Measurements from ENCODE around the gene MRFAP1. TPM values are rescaled to one million over a fixed set of nuclear protein-coding genes. Genes with fewer than 3 reads are reported as not detected.

The MRFAP1 gene
- total and polyA plus RNA-seq, 2 experiments from 2014 or later = 221 to 256 TPM

DNA sequence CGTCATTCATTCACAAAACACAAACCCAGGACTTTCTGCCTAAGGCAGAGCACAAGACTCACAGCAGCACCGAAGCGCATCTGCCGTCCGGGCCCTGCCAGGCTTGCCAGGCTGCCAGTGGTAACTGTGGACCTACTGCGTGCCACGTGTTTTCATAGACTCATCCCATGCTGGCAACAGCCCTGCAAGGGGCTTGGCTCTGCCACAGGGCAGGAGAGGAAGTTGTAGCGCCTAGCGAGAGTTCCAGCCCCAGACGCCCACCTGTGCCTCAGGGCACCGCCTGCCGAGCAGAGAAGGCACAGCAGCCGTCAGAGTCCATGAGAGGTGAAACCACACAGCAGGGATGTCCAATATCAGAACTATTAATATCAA is 18.9 kb upstream of the MRFAP1 start:
- Histone ChIP-seq H3K79me2 (no peaks in the 10 kb centered on the region), H3K4me3 (no peak overlapping the region), H3K9me2 (replicated peaks; ENCODE audit: insufficient read depth) (no peaks in the 10 kb centered on the region), H3K27me3 (no peaks in the 10 kb centered on the region), H4K20me1 (ENCODE audit: insufficient read depth, poor library complexity, severe bottlenecking) (no peaks in the 10 kb centered on the region), H3K27ac (no peak overlapping the region), H3K36me3 (replicated peaks; ENCODE audit: insufficient read depth, low read depth) (no peaks in the 10 kb centered on the region), H3K9me3 (ENCODE audit: low read depth) (no peaks in the 10 kb centered on the region), H3K4me1 (ENCODE audit: insufficient read depth) (no peaks in the 10 kb centered on the region), H3K4me2 (no peak overlapping the region), H2AFZ (no peak overlapping the region)
- no peak for TF ChIP-seq EZH2 (IDR thresholded peaks at IDR 0.05; ENCODE audit: borderline replicate concordance)
- TF ChIP-seq, protein P1, sequence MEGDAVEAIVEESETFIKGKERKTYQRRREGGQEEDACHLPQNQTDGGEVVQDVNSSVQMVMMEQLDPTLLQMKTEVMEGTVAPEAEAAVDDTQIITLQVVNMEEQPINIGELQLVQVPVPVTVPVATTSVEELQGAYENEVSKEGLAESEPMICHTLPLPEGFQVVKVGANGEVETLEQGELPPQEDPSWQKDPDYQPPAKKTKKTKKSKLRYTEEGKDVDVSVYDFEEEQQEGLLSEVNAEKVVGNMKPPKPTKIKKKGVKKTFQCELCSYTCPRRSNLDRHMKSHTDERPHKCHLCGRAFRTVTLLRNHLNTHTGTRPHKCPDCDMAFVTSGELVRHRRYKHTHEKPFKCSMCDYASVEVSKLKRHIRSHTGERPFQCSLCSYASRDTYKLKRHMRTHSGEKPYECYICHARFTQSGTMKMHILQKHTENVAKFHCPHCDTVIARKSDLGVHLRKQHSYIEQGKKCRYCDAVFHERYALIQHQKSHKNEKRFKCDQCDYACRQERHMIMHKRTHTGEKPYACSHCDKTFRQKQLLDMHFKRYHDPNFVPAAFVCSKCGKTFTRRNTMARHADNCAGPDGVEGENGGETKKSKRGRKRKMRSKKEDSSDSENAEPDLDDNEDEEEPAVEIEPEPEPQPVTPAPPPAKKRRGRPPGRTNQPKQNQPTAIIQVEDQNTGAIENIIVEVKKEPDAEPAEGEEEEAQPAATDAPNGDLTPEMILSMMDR (IDR thresholded peaks at IDR 0.05; ENCODE audit: poor library complexity) = no peak
- no peak for DNase-seq (ENCODE audit: low spot score)
- WGBS (ENCODE audit: low lambda C conversion rate, missing lambda C conversion rate) = 91% methylated on average over 13 of the region's 13 CpGs

DNA sequence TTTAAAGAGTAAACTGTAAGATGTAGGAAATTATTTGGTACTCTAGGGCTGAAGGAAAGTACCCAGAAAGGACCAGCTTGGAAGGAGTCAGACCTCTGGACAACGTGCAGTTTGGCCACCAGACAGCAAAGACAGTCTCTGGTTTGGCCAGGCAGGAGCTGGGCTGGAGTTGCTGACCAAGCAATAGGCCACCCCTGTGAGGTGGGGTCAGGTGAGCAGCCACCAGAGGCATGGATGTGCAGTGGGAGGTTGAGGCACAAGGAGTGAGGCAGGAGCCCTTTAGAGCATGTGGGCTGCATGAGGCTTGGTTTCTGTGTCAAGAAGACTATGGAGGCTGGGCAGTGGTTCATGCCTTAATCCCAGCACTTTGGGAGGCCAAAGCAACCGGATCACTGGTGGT is 17.7 kb upstream of the MRFAP1 start:
- WGBS (ENCODE audit: low lambda C conversion rate, missing lambda C conversion rate) = 79% methylated on average over 2 of the region's 2 CpGs
- no peaks in the 10 kb centered on the region for H4K20me1 ChIP-seq (ENCODE audit: insufficient read depth, poor library complexity, severe bottlenecking)
- no peak overlapping the region for H3K27ac ChIP-seq
- H2AFZ ChIP-seq = no peak overlapping the region
- no peaks in the 10 kb centered on the region for H3K79me2 ChIP-seq
- TF ChIP-seq EZH2phosphoT487 (IDR thresholded peaks at IDR 0.05; ENCODE audit: low read depth, severe bottlenecking, unreplicated experiment) = no peak
- TF ChIP-seq, protein P1 (IDR thresholded peaks at IDR 0.05; ENCODE audit: poor library complexity) = no peak
- no peak for TF ChIP-seq EZH2 (IDR thresholded peaks at IDR 0.05; ENCODE audit: borderline replicate concordance)
- no peaks in the 10 kb centered on the region for H3K27me3 ChIP-seq
- H3K4me3 ChIP-seq = no peak overlapping the region
- no peak overlapping the region for H3K4me2 ChIP-seq
- H3K9me2 ChIP-seq (replicated peaks; ENCODE audit: insufficient read depth) = no peaks in the 10 kb centered on the region
- no peaks in the 10 kb centered on the region for H3K4me1 ChIP-seq (ENCODE audit: insufficient read depth)
- no peaks in the 10 kb centered on the region for H3K9me3 ChIP-seq (ENCODE audit: low read depth)
- no peaks in the 10 kb centered on the region for H3K36me3 ChIP-seq (replicated peaks; ENCODE audit: insufficient read depth, low read depth)
- no peak for DNase-seq (ENCODE audit: low spot score)

DNA sequence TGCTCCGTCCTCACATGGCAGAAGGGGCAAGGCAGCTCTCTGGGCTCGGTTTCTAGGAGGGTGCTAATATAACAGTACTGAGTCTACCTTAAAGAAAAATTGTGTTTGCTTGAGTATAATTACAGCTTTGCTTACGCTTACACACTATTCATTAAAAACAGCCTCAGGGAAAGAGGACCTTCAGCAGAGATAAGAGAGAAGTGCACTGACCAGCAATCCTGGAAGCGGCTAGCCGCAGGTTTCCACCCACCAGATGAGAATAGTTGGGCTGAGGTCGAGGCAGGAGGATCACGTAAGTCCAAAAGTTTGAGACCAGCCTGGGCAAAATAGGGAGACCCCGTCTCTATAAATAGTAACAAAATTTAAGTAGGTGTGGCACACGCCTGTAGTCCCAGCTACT is 15.2 kb upstream of the MRFAP1 start:
- Histone ChIP-seq H3K36me3 (replicated peaks; ENCODE audit: insufficient read depth, low read depth) (no peaks in the 10 kb centered on the region), H3K4me3 (no peak overlapping the region)
- TF ChIP-seq, protein P1 (IDR thresholded peaks at IDR 0.05; ENCODE audit: poor library complexity) = no peak
- TF ChIP-seq EZH2 (IDR thresholded peaks at IDR 0.05; ENCODE audit: borderline replicate concordance) (no peak), EZH2phosphoT487 (IDR thresholded peaks at IDR 0.05; ENCODE audit: low read depth, severe bottlenecking, unreplicated experiment) (no peak)

DNA sequence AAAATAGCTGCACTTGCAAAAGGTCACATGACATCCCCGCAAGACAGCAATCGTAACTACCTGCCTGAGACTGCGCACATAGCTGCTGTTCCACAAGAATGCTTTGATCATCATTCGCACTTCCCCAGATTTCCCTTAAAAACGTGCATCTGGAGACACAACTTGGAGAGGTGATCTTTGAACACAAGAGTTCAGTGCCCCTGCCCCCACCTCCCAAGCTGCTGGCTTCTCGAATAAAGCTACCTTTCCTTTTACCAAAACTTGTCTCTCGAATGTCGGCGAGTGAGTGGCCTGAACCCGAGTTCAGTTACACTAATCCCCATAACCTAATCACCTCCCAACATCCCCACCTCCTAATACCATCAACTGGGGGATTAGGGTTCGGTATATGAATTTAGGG is 14.4 kb upstream of the MRFAP1 start:
- Histone ChIP-seq H3K79me2 (no peaks in the 10 kb centered on the region), H3K9me2 (replicated peaks; ENCODE audit: insufficient read depth) (no peaks in the 10 kb centered on the region), H4K20me1 (ENCODE audit: insufficient read depth, poor library complexity, severe bottlenecking) (no peaks in the 10 kb centered on the region), H3K4me2 (no peak overlapping the region), H3K4me1 (ENCODE audit: insufficient read depth) (no peaks in the 10 kb centered on the region), H3K4me3 (no peak overlapping the region), H3K36me3 (replicated peaks; ENCODE audit: insufficient read depth, low read depth) (no peaks in the 10 kb centered on the region), H3K9me3 (ENCODE audit: low read depth) (no peaks in the 10 kb centered on the region), H2AFZ (no peak overlapping the region), H3K27ac (no peak overlapping the region), H3K27me3 (no peaks in the 10 kb centered on the region)
- WGBS (ENCODE audit: low lambda C conversion rate, missing lambda C conversion rate) = 71% methylated on average over 11 of the region's 11 CpGs
- no peak for DNase-seq (ENCODE audit: low spot score)
- TF ChIP-seq, protein P1 (IDR thresholded peaks at IDR 0.05; ENCODE audit: poor library complexity) = no peak
- TF ChIP-seq EZH2phosphoT487 (IDR thresholded peaks at IDR 0.05; ENCODE audit: low read depth, severe bottlenecking, unreplicated experiment) (no peak), EZH2 (IDR thresholded peaks at IDR 0.05; ENCODE audit: borderline replicate concordance) (no peak)

More for the DNA sequence above, 15.2 kb upstream of the MRFAP1 start:
- H3K27ac ChIP-seq = no peak overlapping the region
- H3K4me1 ChIP-seq (ENCODE audit: insufficient read depth) = no peaks in the 10 kb centered on the region
- H3K9me2 ChIP-seq (replicated peaks; ENCODE audit: insufficient read depth) = no peaks in the 10 kb centered on the region
- H3K79me2 ChIP-seq = no peaks in the 10 kb centered on the region
- no peaks in the 10 kb centered on the region for H3K9me3 ChIP-seq (ENCODE audit: low read depth)
- no peaks in the 10 kb centered on the region for H4K20me1 ChIP-seq (ENCODE audit: insufficient read depth, poor library complexity, severe bottlenecking)
- 74% methylated on average over 9 of the region's 9 CpGs for WGBS (ENCODE audit: low lambda C conversion rate, missing lambda C conversion rate)
- H3K4me2 ChIP-seq = no peak overlapping the region
- H3K27me3 ChIP-seq = no peaks in the 10 kb centered on the region
- no peak for DNase-seq (ENCODE audit: low spot score)
- H2AFZ ChIP-seq = no peak overlapping the region
